Activated CD8-positive, alpha-beta memory T cell treated with anti-CD3 and anti-CD28 coated beads, Interleukin-2, amount 50 U/mL, for 24 hours (primary cell): ENCODE results near the gene EPHA6.
"Not testable (repeated sequence)": the region's sequence is repeated elsewhere in the genome, so short reads cannot be mapped to it uniquely, and the experiment has no call there.

Experiments used
- DNase-seq: peaks from one replicate; pipeline ENCODE4 v3.0.0-alpha.2; 2020; ENCODE audit errors: extremely low read depth

The EPHA6 gene

DNA sequence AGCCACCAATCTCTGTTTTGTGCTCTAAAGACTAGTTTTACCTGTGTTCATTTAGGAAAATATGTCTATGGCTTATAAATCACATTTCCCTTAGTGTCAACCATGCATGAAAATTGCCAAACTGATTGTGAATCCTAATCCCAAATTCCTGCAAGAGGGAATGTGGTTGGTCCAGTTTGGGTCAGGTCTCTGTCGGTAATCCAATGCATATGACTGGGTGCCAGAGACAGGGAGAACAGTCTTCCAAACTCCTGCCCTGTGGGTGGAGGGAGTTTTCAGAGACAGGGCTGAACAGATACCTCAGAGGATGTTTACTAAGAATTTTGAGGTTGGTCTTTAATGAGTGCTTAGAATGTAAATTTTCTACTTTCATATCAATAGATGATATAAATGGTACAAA is 649.6 kb downstream of the EPHA6 start:
- DNase-seq, result no peak

DNA sequence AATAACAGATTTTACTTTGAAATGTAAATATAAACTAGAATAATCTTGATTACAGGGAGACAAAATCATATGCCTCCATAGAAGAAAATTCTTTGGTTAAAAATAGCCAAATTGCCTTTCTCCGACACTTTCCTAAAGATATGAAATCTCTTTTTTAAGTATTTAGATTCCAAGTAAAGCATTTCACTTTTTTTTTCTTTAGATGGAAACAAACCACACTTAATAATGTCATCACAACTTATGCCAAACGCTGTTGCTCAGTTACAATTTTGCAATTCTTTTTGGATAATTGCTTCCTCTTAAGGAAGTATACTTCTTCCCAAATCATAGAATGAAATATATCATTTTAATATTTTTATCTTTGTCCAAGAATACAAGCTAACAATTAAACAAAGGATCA is 656.1 kb downstream of the EPHA6 start:
- DNase-seq, result no peak

DNA sequence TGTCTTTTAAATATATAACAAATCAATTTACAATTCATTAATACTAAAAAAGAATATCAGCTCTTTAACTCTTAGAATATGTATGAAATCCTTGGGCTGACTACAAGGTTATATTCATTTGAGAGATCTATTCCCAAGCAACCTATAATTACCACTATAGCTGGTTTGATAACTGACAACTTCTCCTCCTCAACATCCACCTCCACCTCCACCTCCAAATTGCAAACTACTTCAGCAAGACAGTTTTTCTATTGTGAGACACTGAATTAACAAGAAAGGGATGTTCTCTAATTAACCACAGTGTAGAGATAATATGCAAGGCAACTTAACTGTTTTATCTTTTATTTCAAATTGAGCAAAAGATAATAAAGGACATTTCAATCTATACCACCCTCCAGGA is 665.3 kb downstream of the EPHA6 start:
- no peak for DNase-seq

DNA sequence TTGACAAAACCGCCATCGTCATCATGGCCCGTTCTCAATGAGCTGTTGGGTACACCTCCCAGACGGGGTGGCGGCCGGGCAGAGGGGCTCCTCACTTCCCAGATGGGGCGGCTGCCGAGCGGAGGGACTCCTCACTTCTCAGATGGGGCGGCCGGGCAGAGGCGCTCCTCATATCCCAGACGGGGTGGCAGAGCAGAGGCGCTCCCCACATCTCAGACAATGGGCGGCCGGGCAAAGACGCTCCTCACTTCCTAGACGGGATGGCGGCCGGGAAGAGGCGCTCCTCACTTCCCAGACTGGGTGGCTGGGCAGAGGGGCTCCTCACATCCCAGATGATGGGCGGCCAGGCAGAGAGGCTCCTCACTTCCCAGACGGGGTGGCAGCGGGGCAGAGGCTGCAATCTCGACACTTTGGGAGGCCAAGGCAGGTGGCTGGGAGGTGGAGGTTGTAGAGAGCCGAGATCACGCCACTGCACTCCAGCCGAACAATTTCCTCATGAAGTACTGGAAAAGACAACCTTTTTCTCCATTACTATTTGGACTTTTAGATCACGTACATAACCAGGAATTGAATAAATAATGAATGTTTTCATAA is 666.4 kb downstream of the EPHA6 start:
- not testable (repeated sequence) for DNase-seq

DNA sequence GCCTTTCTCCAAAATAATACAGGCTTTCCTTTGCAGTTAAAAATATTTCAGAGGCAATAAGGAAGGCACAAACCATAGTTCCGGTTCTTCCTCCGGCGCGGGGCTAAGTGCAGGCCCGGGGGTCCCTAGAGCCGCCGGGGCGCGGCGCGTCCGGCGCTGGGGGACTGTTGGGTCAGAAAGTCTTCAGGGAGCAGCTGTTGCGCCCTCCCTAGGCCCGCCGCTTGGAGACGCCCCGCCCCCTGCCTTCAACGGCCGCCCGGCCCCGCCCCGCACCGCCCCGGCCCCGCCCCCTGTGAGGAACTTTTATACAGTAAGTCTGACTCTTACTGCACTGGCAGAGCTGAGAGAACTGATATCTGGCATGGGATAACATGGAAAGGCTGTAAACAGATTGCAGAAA is 667.0 kb downstream of the EPHA6 start:
- DNase-seq, result no peak

DNA sequence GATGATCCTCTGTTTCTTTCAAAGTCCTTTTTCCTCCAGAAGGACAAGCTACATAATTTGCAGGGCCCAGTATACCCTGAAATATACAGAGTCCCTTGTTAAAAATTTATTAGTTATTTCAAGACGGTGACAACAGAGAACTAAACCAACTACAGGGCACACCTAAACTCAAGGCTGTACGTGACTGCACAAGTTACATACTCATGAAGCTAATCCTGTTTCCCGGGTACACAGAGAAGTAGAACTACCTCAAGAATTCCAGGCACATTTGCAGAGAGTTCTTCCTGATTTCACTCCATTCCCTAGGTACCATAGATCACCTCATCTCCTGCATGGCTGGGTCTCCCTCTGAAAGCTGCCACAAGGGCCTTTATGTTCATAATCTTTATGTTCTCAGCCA is 670.8 kb downstream of the EPHA6 start:
- DNase-seq, result no peak

DNA sequence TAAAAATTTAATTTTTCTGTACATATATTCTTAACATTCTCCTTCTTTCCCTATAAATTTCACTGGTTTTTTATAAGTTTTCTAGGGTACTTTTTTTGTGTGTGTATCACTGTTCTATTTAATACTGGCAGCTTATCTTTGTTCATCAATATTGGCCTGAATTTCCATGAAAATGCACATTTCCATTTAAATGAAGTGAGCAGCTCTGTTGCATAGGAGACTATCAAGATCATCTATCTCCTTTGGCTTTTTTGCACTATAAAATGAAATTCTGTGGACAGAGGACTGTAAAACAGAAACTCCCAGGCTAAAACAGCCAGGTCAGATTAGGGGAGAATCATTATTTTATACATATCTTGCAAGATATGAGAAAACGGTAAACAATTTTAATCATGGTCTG is 673.2 kb downstream of the EPHA6 start:
- no peak for DNase-seq

DNA sequence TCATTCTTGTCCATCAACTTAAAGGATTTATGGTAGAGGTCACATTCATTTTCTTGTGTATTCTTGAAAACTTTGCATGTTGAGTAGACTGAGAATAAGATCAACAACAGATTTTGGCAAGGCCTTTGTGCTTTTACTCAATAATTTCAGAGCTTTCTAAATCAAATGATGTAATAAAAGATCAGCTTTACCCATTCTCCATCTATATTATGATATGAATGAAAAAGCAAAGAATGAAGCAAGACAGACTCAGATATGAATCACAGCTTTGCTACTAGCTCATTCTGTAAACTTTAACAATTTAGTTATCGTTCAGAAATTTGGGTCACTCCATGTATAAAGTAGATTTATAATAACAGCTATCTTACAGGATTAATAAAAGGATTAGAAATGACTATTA is 674.3 kb downstream of the EPHA6 start:
- no peak for DNase-seq

DNA sequence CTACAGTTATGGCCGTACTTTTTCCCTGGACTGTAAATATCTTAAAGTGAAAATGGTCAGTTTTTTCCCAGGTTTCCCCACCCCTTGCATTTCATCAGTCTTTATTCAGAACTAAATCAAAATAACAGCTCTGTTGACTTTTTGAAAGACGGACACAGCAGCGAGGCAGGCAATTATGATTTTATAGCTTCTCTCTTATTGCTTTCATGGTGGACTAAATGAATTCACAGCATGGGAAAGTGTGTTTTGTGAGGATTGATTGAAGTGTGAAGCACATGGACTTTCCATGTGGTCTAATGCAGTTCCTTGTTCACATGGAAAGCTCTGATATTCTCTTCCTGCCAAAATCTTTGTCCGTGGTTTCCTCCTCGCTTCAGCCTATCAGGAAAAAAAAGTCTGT is 681.5 kb downstream of the EPHA6 start:
- no peak for DNase-seq

DNA sequence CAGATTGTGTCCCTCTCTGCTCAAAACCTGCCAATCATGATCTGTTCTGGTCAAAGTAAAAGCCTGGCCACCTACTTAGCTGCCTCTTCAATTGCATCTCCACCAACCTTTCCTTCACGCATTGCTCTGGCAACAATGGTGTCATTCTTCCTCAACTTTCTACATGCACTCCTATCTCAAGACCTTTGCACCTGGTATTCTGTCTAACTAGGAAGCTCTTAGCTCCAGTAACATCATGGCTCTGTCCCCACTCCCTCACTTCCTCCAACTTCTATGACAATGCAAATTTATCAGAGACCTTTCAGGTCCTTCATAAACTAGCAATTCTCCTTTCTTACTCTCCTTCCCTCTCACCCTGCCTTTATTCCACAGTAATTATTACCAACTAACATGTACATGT is 682.7 kb downstream of the EPHA6 start:
- DNase-seq, result no peak

DNA sequence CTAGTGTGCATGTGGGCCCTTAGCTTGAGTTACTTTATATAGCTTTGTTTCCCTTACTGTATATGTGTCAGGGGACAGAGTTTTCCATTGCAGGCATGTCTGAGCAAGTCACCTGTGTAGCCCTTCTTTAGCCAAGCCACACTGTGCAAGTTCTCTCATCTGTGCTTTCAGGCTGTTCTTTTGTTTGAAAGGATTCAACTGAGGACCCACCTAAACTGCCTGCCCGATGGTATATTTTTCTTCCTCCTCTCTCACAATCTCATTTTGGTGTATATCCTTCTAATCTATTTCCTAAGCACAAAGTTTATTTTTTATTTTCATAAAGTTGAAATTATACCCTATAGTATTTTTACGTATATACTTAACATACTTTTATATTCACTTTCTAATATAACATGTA is 690.1 kb downstream of the EPHA6 start:
- no peak for DNase-seq

DNA sequence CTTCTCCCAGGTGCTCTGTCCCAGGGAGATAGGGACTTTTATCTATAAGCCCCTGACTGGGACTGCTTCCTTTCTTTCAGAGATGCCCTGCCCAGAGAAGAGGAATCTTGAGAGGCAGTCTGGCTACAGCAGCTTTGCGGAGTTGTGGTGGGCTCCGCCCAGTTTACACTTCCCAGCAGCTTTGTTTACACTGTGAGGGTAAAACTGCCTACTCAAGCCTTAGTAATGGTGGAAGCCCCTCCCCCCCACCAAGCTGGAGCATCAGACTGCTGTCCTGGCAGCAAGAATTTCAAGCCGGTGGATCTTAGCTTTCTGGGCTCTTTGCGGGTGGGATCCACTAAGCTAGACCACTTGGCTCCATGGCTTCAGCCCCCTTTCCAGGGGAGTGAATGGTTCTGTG is 696.4 kb downstream of the EPHA6 start:
- DNase-seq, result no peak

DNA sequence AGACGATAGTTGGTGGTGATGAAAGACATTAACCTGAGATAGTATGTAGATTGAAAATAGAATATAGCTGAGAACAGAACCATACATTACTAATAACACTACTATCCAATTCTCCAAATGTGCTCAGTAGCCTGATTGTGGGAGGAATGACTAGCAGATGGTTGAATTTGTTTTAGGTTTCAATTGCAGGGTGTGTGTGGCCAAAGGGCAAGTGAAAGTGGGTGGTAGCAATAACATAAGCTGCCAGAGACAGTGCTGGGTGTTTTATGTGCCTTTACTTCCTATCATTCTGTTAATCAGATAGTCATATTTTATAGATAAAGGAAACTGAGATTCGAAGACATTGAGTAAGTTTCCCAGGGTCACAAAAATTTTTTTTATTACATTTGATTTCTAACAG is 700.7 kb downstream of the EPHA6 start:
- no peak for DNase-seq

DNA sequence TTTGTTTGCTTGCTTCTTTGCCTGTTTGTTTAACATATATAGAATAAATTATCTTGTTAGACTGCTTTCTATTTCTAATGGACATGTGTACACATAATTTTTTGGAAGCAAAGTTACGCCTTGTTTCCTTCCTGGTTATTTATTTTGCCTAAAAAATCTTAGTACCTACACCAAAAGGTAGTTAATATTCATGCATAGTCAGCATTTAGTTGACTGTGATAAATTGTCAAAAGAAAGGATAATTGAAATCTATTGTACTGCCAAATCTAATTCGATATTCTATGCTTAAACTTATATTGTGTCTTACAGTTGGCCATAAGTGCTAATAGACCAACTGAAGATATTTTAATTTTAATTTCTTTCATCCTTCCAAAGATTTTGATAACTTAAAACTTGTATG is 716.3 kb downstream of the EPHA6 start:
- DNase-seq, result no peak

DNA sequence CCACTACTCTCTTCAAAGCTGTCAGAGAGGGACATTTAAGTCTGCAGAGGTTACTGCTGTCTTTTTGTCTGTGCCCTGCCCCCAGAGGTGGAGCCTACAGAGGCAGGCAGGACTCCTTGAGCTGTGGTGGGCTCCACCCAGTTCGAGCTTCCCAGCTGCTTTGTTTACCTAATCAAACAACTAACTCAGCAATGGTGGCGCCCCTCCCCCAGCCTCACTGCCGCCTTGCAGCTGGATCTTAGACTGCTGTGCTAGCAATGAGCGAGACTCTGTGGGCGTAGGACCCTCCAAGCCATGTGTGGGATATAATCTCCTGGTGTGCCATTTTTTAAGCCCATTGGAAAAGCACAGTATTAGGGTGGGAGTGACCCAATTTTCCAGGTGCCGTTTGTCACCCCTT is 733.2 kb downstream of the EPHA6 start:
- DNase-seq, result not testable (repeated sequence)

DNA sequence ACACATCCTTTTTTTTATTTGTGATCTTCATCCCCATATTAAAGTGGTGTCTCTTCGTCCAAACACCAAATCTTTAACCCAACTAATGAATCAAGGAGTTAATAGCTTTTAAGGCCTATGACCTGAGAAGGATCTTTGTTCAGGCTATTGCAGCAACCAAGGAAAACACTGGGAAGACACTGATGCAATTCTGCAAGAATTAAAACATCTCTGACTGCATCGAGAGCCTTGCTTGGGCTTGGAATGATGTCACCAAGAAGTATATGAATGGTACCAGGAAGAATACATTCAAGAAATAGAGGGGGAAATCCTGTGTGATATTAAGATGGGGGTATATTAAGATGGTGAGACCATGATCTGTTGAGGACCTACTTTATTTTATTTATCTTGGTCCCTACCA is 736.0 kb downstream of the EPHA6 start:
- DNase-seq, result no peak

DNA sequence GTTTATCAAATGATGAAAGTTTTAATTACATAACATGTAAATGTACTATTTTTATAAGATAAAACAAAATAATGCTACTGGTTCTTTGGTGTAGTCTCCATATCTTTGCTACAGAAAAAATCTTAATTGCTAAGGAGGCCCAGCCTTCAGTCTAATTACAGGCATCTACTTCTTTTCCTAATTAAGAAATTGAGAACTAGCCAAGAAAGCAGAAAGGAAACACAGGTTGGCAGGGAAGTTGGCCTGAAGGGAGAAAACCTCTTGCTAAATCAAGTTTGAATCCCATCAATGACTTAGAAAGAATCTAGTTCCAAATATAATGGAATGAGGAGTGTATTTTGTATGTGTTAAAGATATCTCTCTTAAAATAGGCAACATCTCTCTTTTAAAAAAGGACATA is 737.8 kb downstream of the EPHA6 start:
- no peak for DNase-seq

DNA sequence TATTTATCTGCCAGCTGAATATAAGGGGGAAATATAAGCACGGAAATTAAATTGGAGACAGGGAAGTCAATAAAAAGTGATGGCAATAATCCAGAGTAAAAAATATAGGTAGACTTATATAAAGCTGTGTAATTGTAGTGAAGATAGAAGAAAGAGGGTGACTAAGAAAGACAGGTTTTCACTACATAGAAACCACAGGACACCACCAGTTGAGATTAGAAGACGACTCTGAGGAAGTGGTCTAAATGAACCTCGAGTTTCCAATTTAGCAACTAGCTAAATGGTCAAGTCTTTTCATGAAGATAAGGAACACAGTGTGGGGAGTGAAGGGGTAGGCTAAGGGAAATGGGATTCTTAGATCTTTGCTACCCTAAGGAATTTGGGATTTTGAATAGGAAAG is 761.3 kb downstream of the EPHA6 start:
- DNase-seq, result no peak

DNA sequence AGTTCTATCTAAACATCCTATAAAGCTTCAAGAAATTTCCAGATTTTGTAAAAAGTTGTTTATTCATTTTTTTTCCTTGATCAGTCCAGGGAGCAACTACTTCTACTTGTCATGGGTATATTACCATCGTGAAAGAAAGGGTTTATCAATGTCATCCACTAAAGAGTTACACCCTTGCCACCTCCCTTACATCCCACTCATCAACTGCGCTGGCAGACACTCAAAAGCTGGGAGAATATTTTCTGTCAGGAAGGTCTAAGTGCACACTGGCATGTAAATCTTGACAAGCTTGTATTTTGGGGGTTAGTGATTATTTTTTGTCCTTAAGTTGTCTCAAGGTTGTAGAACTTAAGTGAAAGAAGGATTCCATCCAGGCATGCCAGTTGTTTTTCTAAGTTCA is 761.8 kb downstream of the EPHA6 start:
- DNase-seq, result no peak

DNA sequence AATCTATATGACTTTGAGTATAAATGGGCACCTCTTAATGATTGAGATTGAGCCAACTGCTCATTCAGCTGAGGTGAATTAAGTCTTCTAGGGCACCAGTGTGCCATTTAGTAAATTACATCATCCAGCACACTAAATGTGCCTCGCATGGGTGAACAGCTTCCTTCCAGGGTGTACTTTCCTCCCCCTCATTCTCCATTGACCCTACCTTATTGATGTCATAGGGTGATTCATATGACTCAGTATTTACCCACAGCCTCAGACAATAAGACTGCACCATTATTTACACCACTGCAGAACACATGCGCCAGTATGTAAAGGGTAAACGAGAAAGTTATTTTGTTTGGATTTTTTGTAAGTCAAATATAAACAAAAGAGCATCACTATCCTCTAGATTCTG is 765.0 kb downstream of the EPHA6 start:
- no peak for DNase-seq

DNA sequence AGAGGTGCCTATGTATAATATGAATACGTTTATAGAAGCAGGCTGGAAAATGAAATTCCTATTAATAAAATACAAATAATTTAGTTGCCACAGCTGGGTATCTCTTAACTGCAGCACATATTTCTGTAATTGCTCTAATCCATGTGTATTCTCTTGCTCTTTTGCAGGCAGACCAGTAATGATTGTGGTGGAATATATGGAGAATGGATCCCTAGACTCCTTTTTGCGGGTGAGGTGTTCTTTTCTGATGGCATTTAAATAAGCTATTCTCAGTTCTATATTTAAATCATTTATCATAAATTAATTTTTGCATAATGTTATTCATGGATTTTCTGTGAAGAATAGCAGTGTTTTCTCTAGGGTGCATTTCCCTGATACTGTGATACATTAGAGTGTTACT is 796.2 kb downstream of the EPHA6 start:
- DNase-seq, result no peak

DNA sequence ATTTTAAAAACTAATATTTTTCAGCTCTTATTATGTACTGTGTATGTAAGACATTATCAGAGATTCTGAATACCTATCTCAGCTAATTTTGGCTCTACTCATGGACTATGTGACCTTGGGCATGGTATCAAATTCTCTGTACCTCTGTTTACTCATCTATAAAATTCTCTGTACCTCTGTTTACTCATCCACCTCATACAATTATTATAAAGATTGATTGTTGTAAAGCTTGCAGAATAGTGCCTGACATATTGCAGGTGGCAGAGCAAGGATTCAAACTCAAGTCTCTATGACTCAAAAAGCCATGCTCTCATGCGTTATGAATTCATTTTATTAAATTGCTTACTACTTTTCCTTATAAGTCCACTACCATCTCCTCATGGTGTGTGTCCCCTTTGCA is 798.2 kb downstream of the EPHA6 start:
- DNase-seq, result no peak

DNA sequence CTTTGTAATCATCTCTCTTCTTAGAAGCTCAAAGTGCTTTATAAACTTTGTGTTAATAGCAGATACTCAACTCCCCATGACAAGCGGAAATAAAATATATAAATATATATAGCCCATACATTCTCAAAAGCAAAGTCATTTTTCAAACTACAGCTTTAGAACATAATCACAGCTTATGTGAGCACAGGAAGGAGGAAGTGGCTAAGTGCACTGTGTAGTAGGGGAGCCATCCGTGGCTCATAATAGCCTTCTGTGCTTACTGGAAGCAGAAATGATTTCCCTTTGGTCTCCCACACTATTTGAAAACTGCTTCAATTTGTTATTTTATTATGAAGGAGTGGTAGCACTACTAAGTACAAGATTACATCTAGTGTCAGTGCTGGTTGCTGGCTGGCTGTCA is 798.7 kb downstream of the EPHA6 start:
- DNase-seq, result no peak

DNA sequence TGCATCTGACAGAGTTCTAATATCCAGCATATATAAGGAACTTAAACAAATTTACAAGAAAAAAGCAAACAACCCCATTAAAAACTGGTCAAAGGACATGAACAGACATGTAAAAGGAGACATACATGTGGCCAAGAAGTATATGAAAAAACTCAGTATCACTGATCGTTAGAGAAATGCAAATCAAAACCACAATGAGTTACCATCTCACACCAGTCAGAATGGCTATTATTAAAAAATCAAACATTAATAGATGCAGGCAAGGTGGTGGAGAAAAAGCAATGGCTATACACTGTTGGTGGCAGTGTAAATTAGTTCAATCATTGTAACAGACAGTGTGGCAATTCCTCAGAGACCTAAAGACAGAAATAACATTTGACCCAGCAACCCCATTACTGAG is 806.1 kb downstream of the EPHA6 start:
- DNase-seq, result not testable (repeated sequence)

DNA sequence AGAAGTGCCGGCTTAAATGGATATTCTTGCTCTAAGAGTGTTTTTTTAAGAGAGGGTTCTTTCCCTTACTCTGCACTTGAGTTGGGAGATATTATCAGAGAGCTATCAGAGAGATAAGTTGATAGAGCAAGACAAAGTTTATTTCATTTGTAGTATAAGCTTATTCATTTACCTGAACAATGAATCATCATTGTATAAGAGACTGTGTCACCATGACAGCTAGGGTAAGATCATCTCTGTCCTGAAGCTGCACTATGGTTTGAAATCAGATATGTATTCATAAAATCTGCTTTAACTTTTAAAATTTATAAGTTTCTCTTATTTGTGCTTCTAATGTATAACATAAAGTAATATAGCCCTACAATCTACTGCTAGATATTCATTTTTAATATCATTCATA is 822.1 kb downstream of the EPHA6 start:
- no peak for DNase-seq
